LNCAP (cell line): Measurements from ENCODE around the gene KNOP1.

ENCODE experiments used
- CTCF ChIP-seq: fragments of 450-650 bp; IDR thresholded peaks from 2 replicates; pipeline ENCODE4 v1.5.1; 2017; ENCODE audit warnings: mild to moderate bottlenecking

KNOP1 gene

GRCh38 chr16:19709381-19710136, 8.5 kb downstream of the KNOP1 start:
- TF ChIP-seq CTCF, result no peak

GRCh38 chr16:19708296-19709205, 9.5 kb downstream of the KNOP1 start:
- no peak for TF ChIP-seq CTCF

- TF ChIP-seq CTCF, result no peak
Measured at GRCh38 chr16:19707569-19708295, 10.3 kb downstream of the KNOP1 start.

GRCh38 chr16:19706846-19707245, 11.2 kb downstream of the KNOP1 start:
- no peak for TF ChIP-seq CTCF

GRCh38 chr16:19705843-19706242, 12.2 kb downstream of the KNOP1 start:
- TF ChIP-seq CTCF, result no peak

- no peak for TF ChIP-seq CTCF
Measured at GRCh38 chr16:19705146-19705501, 12.9 kb downstream of the KNOP1 start.

- TF ChIP-seq CTCF, result no peak
Measured at GRCh38 chr16:19704321-19705145, 13.5 kb downstream of the KNOP1 start.
